Endodermal cell (in vitro differentiated cells): Measurements from ENCODE around the gene KRTAP1-3. TPM values are rescaled to one million over a fixed set of nuclear protein-coding genes. Genes with fewer than 3 reads are reported as not detected.

Experiments used
- DNase-seq: peaks from one replicate; pipeline ENCODE4 v3.0.0-alpha.2; 2017
- H3K27ac ChIP-seq: 2 replicates; pipeline ENCODE4 v1.5.1; 2013; ENCODE audit warnings: mild to moderate bottlenecking, low read depth, low read length, moderate library complexity
- H3K27me3 ChIP-seq: 2 replicates; pipeline ENCODE4 v1.6.1; 2013; ENCODE audit warnings: mild to moderate bottlenecking, low read length, moderate library complexity; ENCODE audit not compliant: insufficient read depth, control insufficient read depth, poor library complexity, severe bottlenecking
- H3K36me3 ChIP-seq: 2 replicates; pipeline ENCODE4 v1.7.0; 2013; ENCODE audit warnings: mild to moderate bottlenecking, low read length, moderate library complexity; ENCODE audit not compliant: control insufficient read depth, insufficient read depth
- H3K4me1 ChIP-seq: one replicate; pipeline ENCODE4 v1.7.0; 2013; ENCODE audit warnings: low read length; ENCODE audit not compliant: control insufficient read depth, insufficient read depth
- H3K4me3 ChIP-seq: 2 replicates; pipeline ENCODE4 v1.5.1; 2013; ENCODE audit warnings: mild to moderate bottlenecking, low read length, moderate library complexity
- H3K9ac ChIP-seq: 2 replicates; pipeline ENCODE4 v1.6.1; 2013; ENCODE audit warnings: mild to moderate bottlenecking, low read length, moderate library complexity; ENCODE audit not compliant: poor library complexity, severe bottlenecking; ENCODE audit errors: extremely low read depth
- H3K9me3 ChIP-seq: 2 replicates; pipeline ENCODE4 v1.6.1; 2013; ENCODE audit warnings: mild to moderate bottlenecking, low read length, moderate library complexity; ENCODE audit not compliant: control insufficient read depth
- H3K27ac Mint-ChIP-seq: 2 replicates; pipeline ENCODE4 v1.8.0; 2020; ENCODE audit warnings: mixed read lengths
- H3K27me3 Mint-ChIP-seq: 2 replicates; pipeline ENCODE4 v1.8.0; 2021; ENCODE audit warnings: mild to moderate bottlenecking, mixed read lengths; ENCODE audit not compliant: insufficient read depth
- H3K36me3 Mint-ChIP-seq: 2 replicates; pipeline ENCODE4 v1.8.0; 2020; ENCODE audit warnings: low read depth, mixed read lengths
- H3K4me1 Mint-ChIP-seq: 2 replicates; pipeline ENCODE4 v1.8.0; 2020; ENCODE audit warnings: mixed read lengths
- H3K4me3 Mint-ChIP-seq: 2 replicates; pipeline ENCODE4 v1.8.0; 2020; ENCODE audit warnings: mild to moderate bottlenecking, moderate library complexity, mixed read lengths
- H3K9me3 Mint-ChIP-seq: 2 replicates; pipeline ENCODE4 v1.8.0; 2020; ENCODE audit warnings: mild to moderate bottlenecking, mixed read lengths
- whole genome bisulfite sequencing, 2 experiments: methylation state at CpG; one replicate each; pipeline versions ENCODE4 v1.1.5 to v1.1.7; 2013; ENCODE audit warnings: missing lambda C conversion rate in 2 of 2, mixed read lengths in 1 of 2; ENCODE audit not compliant: insufficient coverage in 1 of 2, insufficient read length in 1 of 2; 5-methylcytosine and 5-hydroxymethylcytosine counted together
- total RNA-seq, 2 donors: library from RNA; stranded (reverse); fragmentation: NEBNext Ultra II Directional in 1 of 2; extraction: Animal tissue kit (Norgen Biotek cat#: 25700) in 1 of 2; gene quantifications; 2 replicates in 1 of 2; 3 replicates in 1 of 2; pipeline ENCODE4 v1.2.1, GENCODE V29; 2021
- TF ChIP-seq, protein P1 (sequence below): fragments of 200-600 bp; sonication (generic); conservative IDR thresholded peaks from 2 replicates; pipeline ENCODE4 v1.5.0; 2021; ENCODE audit warnings: antibody characterized with exemption, mild to moderate bottlenecking

The KRTAP1-3 gene
- total RNA-seq, 2 donors from 2014 or later: not detected

DNA sequence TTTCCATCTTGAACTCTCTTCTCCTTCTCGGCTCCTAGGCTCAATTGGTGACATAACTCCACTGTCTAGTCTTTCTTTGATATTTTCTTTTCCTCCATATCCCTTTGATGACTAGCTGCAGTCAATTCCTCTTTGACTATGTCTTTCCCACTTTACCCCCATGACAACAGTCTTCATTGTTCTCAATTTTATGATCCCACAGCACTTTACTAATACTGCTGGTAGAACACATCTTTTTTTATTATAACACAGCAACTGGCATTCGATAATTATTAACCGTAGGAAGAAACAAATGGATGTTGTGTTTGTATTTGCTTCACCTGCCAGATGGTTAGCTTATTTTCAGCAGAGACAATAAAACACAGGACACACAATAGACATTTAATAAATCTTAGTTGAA is 42.0 kb downstream of the KRTAP1-3 start:
- TF ChIP-seq, protein P1, sequence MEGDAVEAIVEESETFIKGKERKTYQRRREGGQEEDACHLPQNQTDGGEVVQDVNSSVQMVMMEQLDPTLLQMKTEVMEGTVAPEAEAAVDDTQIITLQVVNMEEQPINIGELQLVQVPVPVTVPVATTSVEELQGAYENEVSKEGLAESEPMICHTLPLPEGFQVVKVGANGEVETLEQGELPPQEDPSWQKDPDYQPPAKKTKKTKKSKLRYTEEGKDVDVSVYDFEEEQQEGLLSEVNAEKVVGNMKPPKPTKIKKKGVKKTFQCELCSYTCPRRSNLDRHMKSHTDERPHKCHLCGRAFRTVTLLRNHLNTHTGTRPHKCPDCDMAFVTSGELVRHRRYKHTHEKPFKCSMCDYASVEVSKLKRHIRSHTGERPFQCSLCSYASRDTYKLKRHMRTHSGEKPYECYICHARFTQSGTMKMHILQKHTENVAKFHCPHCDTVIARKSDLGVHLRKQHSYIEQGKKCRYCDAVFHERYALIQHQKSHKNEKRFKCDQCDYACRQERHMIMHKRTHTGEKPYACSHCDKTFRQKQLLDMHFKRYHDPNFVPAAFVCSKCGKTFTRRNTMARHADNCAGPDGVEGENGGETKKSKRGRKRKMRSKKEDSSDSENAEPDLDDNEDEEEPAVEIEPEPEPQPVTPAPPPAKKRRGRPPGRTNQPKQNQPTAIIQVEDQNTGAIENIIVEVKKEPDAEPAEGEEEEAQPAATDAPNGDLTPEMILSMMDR: no peak
- no peak overlapping the region for H3K27ac ChIP-seq
- Mint-ChIP-seq H3K4me1 (peaks cover 6% of the 10 kb centered on the region), H3K4me3 (no peak overlapping the region), H3K27me3 (no peaks in the 10 kb centered on the region), H3K36me3 (no peaks in the 10 kb centered on the region), H3K27ac (no peak overlapping the region), H3K9me3 (no peaks in the 10 kb centered on the region)
- 89 to 99% methylated on average over 1 to 3 of the region's 3 CpGs for WGBS, 2 experiments
- H3K4me3 ChIP-seq: no peak overlapping the region
- no peak for DNase-seq
- H3K9ac ChIP-seq: no peak overlapping the region
- H3K36me3 ChIP-seq: no peaks in the 10 kb centered on the region
- H3K4me1 ChIP-seq: no peaks in the 10 kb centered on the region
- peaks cover 5% of the 10 kb centered on the region for H3K9me3 ChIP-seq
- H3K27me3 ChIP-seq: no peaks in the 10 kb centered on the region

DNA sequence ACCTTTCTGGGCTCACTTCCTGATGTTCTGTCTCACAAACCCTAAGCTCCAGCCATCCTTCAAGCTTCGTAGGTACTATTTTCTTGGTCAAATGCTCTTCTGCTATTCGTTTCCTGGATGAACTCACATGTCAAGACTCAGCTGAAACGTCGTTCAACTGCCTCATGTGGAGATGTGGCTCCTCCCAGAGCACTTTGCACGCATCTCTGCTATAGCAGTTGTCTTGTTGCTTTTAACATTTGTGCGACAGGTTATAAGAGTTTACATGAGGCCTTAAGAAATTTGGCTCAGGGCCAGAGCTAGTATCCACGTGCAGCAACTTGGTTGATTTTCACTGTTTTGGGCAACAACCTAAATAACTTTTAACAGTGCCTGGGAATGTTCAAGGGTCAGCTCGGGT is 47.8 kb downstream of the KRTAP1-3 start:
- DNase-seq: no peak
- TF ChIP-seq, protein P1: no peak
- Mint-ChIP-seq H3K36me3 (no peaks in the 10 kb centered on the region), H3K4me1 (no peaks in the 10 kb centered on the region), H3K9me3 (no peaks in the 10 kb centered on the region), H3K4me3 (no peak overlapping the region), H3K27ac (no peak overlapping the region), H3K27me3 (peaks cover 7% of the 10 kb centered on the region)
- Histone ChIP-seq H3K9ac (no peak overlapping the region), H3K27ac (no peak overlapping the region), H3K4me3 (no peak overlapping the region), H3K36me3 (no peaks in the 10 kb centered on the region), H3K4me1 (no peaks in the 10 kb centered on the region), H3K9me3 (peaks cover 5% of the 10 kb centered on the region), H3K27me3 (no peaks in the 10 kb centered on the region)
- 87 to 90% methylated on average over 6 to 8 of the region's 8 CpGs for WGBS, 2 experiments

DNA sequence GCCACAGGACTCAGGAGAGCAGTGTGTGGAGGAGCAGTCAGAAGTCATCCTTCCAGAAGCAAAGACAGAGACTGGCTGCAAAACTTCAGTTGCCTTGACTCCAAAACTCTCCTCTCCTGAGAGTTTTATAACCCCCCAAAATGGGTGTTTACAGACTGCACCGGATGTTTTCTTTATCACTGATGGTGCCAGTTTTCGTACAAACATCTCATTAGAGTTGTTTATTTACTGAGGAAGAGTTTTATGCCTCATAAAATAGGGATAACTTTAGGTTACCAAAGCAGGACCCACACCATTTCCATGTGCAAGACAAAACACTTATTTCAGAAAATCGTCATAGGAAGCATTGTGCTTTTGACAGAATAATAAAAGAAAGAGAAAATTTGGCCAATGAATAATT is 50.4 kb downstream of the KRTAP1-3 start, which contains the start of gene KRT40:
KRT40 (minus strand) TSS at position 101 of the 400 bp plus-strand sequence; CDS start at position 48, 53 bp downstream.
- H3K36me3 Mint-ChIP-seq: no peaks in the 10 kb centered on the region
- H3K9me3 Mint-ChIP-seq: no peaks in the 10 kb centered on the region
- 85 to 88% methylated on average over 2 to 3 of the region's 3 CpGs for WGBS, 2 experiments
- peaks cover 7% of the 10 kb centered on the region for H3K27me3 Mint-ChIP-seq
- H3K4me1 Mint-ChIP-seq: peaks cover 10% of the 10 kb centered on the region
- Histone ChIP-seq H3K4me3 (no peak within 1 kb of the TSS), H3K36me3 (no peaks in the 10 kb centered on the region), H3K27me3 (no peaks in the 10 kb centered on the region), H3K9me3 (no peaks in the 10 kb centered on the region), H3K27ac (no peak within 1 kb of the TSS), H3K4me1 (peaks cover 8% of the 10 kb centered on the region), H3K9ac (no peak within 1 kb of the TSS)
- TF ChIP-seq, protein P1: no peak
- no peak within 1 kb of the TSS for H3K4me3 Mint-ChIP-seq
- DNase-seq: no peak
- H3K27ac Mint-ChIP-seq: no peak within 1 kb of the TSS

Other genes starting within 250 kb of the KRTAP1-3 start
- gene KRT28, start 234.9 kb downstream of the KRTAP1-3 start, total RNA-seq: not detected
- 10 to 100 TPM; 22.3 to 46.8 TPM for gene KRT10, start 212.3 kb downstream of the KRTAP1-3 start, total RNA-seq
- not detected for gene KRT12, start 167.7 kb downstream of the KRTAP1-3 start, total RNA-seq
- gene KRT20, start 149.6 kb downstream of the KRTAP1-3 start, total RNA-seq: not detected
- not detected for gene KRT23, start 97.2 kb downstream of the KRTAP1-3 start, total RNA-seq
- not detected for gene KRT39, start 67.9 kb downstream of the KRTAP1-3 start, total RNA-seq
- gene KRT40, start 50.5 kb downstream of the KRTAP1-3 start, total RNA-seq: not detected
- not detected for gene KRTAP3-3, start 40.7 kb downstream of the KRTAP1-3 start, total RNA-seq
- gene KRTAP3-2, start 35.0 kb downstream of the KRTAP1-3 start, total RNA-seq: not detected
- gene KRTAP3-1, start 25.7 kb downstream of the KRTAP1-3 start, total RNA-seq: not detected
- not detected for gene KRTAP1-5, start 7.7 kb downstream of the KRTAP1-3 start, total RNA-seq
- gene KRTAP1-4, start 4.7 kb downstream of the KRTAP1-3 start, total RNA-seq: not detected
- not detected for gene KRTAP1-1, start 6.6 kb upstream of the KRTAP1-3 start, total RNA-seq
- not detected for gene KRTAP2-1, start 12.4 kb upstream of the KRTAP1-3 start, total RNA-seq
- not detected for gene KRTAP2-2, start 20.4 kb upstream of the KRTAP1-3 start, total RNA-seq
- gene KRTAP2-3, start 25.2 kb upstream of the KRTAP1-3 start, total RNA-seq: not detected
- not detected for gene KRTAP2-4, start 31.0 kb upstream of the KRTAP1-3 start, total RNA-seq
- gene KRTAP4-7, start 49.3 kb upstream of the KRTAP1-3 start, total RNA-seq: not detected
- not detected for gene KRTAP4-8, start 63.3 kb upstream of the KRTAP1-3 start, total RNA-seq
- gene KRTAP4-16, start 67.3 kb upstream of the KRTAP1-3 start, total RNA-seq: not detected
- gene KRTAP4-9, start 70.5 kb upstream of the KRTAP1-3 start, total RNA-seq: not detected
- gene KRTAP4-11, start 83.5 kb upstream of the KRTAP1-3 start, total RNA-seq: not detected
- not detected for gene KRTAP4-12, start 89.3 kb upstream of the KRTAP1-3 start, total RNA-seq
- gene KRTAP4-6, start 105.7 kb upstream of the KRTAP1-3 start, total RNA-seq: not detected
- not detected for gene KRTAP4-5, start 115.0 kb upstream of the KRTAP1-3 start, total RNA-seq
- not detected for gene KRTAP4-4, start 125.9 kb upstream of the KRTAP1-3 start, total RNA-seq
- not detected for gene KRTAP4-3, start 133.3 kb upstream of the KRTAP1-3 start, total RNA-seq
- not detected for gene KRTAP4-2, start 143.3 kb upstream of the KRTAP1-3 start, total RNA-seq
- not detected for gene KRTAP4-1, start 150.0 kb upstream of the KRTAP1-3 start, total RNA-seq
- not detected for gene KRTAP9-1, start 155.0 kb upstream of the KRTAP1-3 start, total RNA-seq
- not detected for gene KRTAP9-2, start 191.8 kb upstream of the KRTAP1-3 start, total RNA-seq
- not detected for gene KRTAP9-3, start 197.6 kb upstream of the KRTAP1-3 start, total RNA-seq
- not detected for gene KRTAP9-8, start 203.1 kb upstream of the KRTAP1-3 start, total RNA-seq
- gene KRTAP9-4, start 214.8 kb upstream of the KRTAP1-3 start, total RNA-seq: not detected
- not detected for gene KRTAP9-9, start 220.5 kb upstream of the KRTAP1-3 start, total RNA-seq
- not detected for gene KRTAP9-6, start 230.5 kb upstream of the KRTAP1-3 start, total RNA-seq
- gene KRTAP9-7, start 240.8 kb upstream of the KRTAP1-3 start, total RNA-seq: not detected